Keratinocyte (primary cell): ENCODE results near the gene DNAJB6. TPM values are rescaled to one million over a fixed set of nuclear protein-coding genes. Genes with fewer than 3 reads are reported as not detected.

Experiments
- DNase-seq: peaks from one replicate; pipeline ENCODE4 v3.0.0-alpha.2; 2011; ENCODE audit warnings: low read depth, missing footprints, low spot score
- FAIRE-seq: peaks from 2 replicates; lab custom pipeline; 2011; peaks lifted over from hg19 to GRCh38; lab: Jason Lieb, UNC
- H2AFZ ChIP-seq: 2 replicates; pipeline ENCODE4 v1.6.0; 2012; ENCODE audit warnings: low read length, control low read depth, inconsistent platforms; ENCODE audit not compliant: control insufficient read depth
- H3K27ac ChIP-seq: 2 replicates; pipeline ENCODE4 v1.5.1; 2011; ENCODE audit warnings: low read length; ENCODE audit not compliant: control insufficient read depth, insufficient read depth
- H3K27me3 ChIP-seq: 3 replicates; pipeline ENCODE4 v1.6.0; 2011; ENCODE audit warnings: low read length; ENCODE audit not compliant: control insufficient read depth, insufficient read depth; ENCODE audit errors: extremely low read depth
- H3K36me3 ChIP-seq, 2 experiments: 2 replicates in 1 of 2; 3 replicates in 1 of 2; pipeline ENCODE4 v1.5.1; 2011; ENCODE audit warnings: low read length in 2 of 2, mild to moderate bottlenecking in 1 of 2; ENCODE audit not compliant: control insufficient read depth in 2 of 2, insufficient read depth in 2 of 2; ENCODE audit errors: extremely low read depth in 1 of 2
- H3K4me1 ChIP-seq: 3 replicates; pipeline ENCODE4 v1.5.1; 2011; ENCODE audit warnings: low read length; ENCODE audit not compliant: control insufficient read depth, insufficient read depth; ENCODE audit errors: extremely low read depth
- H3K4me2 ChIP-seq: 3 replicates; pipeline ENCODE4 v1.6.0; 2011; ENCODE audit warnings: low read depth, low read length; ENCODE audit not compliant: control insufficient read depth, insufficient read depth; ENCODE audit errors: extremely low read depth
- H3K4me3 ChIP-seq, 3 experiments: fragments of 200-600 bp in 1 of 3; sonication (generic) in 1 of 3; 2 replicates in 2 of 3; 3 replicates in 1 of 3; pipeline ENCODE4 v1.5.1; 2011 to 2016; ENCODE audit warnings: low read length in 3 of 3, mild to moderate bottlenecking in 3 of 3, control low read depth in 2 of 3, inconsistent platforms in 1 of 3, low read depth in 1 of 3, mixed read lengths in 1 of 3, mixed run types in 1 of 3, moderate library complexity in 1 of 3; ENCODE audit not compliant: control insufficient read depth in 2 of 3, insufficient read depth in 2 of 3; ENCODE audit errors: extremely low read depth in 1 of 3
- H3K79me2 ChIP-seq: 2 replicates; pipeline ENCODE4 v1.6.0; 2012; ENCODE audit warnings: low read length; ENCODE audit not compliant: control insufficient read depth, insufficient read depth
- H3K9ac ChIP-seq: 3 replicates; pipeline ENCODE4 v1.6.0; 2011; ENCODE audit warnings: low read length; ENCODE audit not compliant: control insufficient read depth, insufficient read depth; ENCODE audit errors: extremely low read depth
- H3K9me1 ChIP-seq: 3 replicates; pipeline ENCODE4 v1.6.0; 2011; ENCODE audit warnings: low read length; ENCODE audit not compliant: control insufficient read depth, insufficient read depth; ENCODE audit errors: extremely low read depth
- H3K9me3 ChIP-seq: 2 replicates; pipeline ENCODE4 v1.5.1; 2012; ENCODE audit warnings: low read depth, low read length; ENCODE audit not compliant: control insufficient read depth
- H4K20me1 ChIP-seq: 3 replicates; pipeline ENCODE4 v1.6.0; 2011; ENCODE audit warnings: low read length; ENCODE audit not compliant: control insufficient read depth, insufficient read depth; ENCODE audit errors: extremely low read depth
- EZH2 ChIP-seq: IDR thresholded peaks from one replicate; pipeline ENCODE4 v1.6.1; 2012; ENCODE audit warnings: inconsistent platforms, mild to moderate bottlenecking, low read length, moderate library complexity
- dilution Hi-C: fragments of 300-500 bp; cut with MboI; formaldehyde crosslinking; loops from one replicate; pipeline ENCODE4 v1.7.0; 2020; ENCODE audit warnings: low sequenced_read_pairs; ENCODE audit not compliant: extremely low pct_ligation_motif_present
- polyA plus RNA-seq, 5 experiments: library from polyadenylated mRNA; depleted of rRNA in 3 of 5; stranded (reverse) in 3 of 5; stranded (forward) in 1 of 5; unstranded in 1 of 5; fragments of >200 nt; gene quantifications; 1 replicate in 1 of 5; 2 replicates in 3 of 5; 3 replicates in 1 of 5; pipeline versions ENCODE4 v1.2.1 to v1.2.3, GENCODE V29; 2011 to 2012; ENCODE audit warnings: missing spikeins in 2 of 5, low read depth in 1 of 5, low replicate concordance in 1 of 5
- TF ChIP-seq, protein P1 (sequence below), 3 experiments: IDR thresholded peaks in 1 of 3; conservative IDR thresholded peaks in 1 of 3; optimal IDR thresholded peaks in 1 of 3; 2 replicates in 2 of 3; 3 replicates in 1 of 3; pipeline versions ENCODE3 to v1.5.1; 2011; ENCODE audit warnings: low read length in 3 of 3, mild to moderate bottlenecking in 3 of 3, moderate library complexity in 2 of 3, control low read depth in 1 of 3, inconsistent platforms in 1 of 3; ENCODE audit not compliant: insufficient read depth in 2 of 3; ENCODE audit errors: extremely low read depth in 1 of 3

Gene DNAJB6
- polyA plus RNA-seq, 1 donor (not counting 4 experiments of a cell fraction or from before 2014, with no cell fraction given) = 152 TPM

GRCh38 chr7:157395206-157395605, 58.4 kb downstream of the DNAJB6 start:
- no peaks in the 10 kb centered on the region for H3K9me1 ChIP-seq
- H3K27ac ChIP-seq = no peak overlapping the region
- H3K9me3 ChIP-seq = no peaks in the 10 kb centered on the region
- FAIRE-seq (no peak), DNase-seq (no peak)
- H3K4me3 ChIP-seq = no peak overlapping the region
- TF ChIP-seq, protein P1, sequence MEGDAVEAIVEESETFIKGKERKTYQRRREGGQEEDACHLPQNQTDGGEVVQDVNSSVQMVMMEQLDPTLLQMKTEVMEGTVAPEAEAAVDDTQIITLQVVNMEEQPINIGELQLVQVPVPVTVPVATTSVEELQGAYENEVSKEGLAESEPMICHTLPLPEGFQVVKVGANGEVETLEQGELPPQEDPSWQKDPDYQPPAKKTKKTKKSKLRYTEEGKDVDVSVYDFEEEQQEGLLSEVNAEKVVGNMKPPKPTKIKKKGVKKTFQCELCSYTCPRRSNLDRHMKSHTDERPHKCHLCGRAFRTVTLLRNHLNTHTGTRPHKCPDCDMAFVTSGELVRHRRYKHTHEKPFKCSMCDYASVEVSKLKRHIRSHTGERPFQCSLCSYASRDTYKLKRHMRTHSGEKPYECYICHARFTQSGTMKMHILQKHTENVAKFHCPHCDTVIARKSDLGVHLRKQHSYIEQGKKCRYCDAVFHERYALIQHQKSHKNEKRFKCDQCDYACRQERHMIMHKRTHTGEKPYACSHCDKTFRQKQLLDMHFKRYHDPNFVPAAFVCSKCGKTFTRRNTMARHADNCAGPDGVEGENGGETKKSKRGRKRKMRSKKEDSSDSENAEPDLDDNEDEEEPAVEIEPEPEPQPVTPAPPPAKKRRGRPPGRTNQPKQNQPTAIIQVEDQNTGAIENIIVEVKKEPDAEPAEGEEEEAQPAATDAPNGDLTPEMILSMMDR (optimal IDR thresholded peaks at IDR 0.05 in 1 of 3, IDR thresholded peaks at IDR 0.05 in 1 of 3, conservative IDR thresholded peaks at IDR 0.05 in 1 of 3; ENCODE audit: extremely low read depth in 1 of 3, insufficient read depth in 2 of 3, low read length in 3 of 3) = no peak
- no peak for TF ChIP-seq EZH2
- H3K36me3 ChIP-seq = peaks cover 32 to 35% of the 10 kb centered on the region in 2 experiments
- peaks cover 13% of the 10 kb centered on the region for H4K20me1 ChIP-seq
- H3K4me2 ChIP-seq = no peak overlapping the region
- dilution Hi-C loops = no loop called here
- H3K9ac ChIP-seq = no peak overlapping the region
- peaks cover 72% of the 10 kb centered on the region for H3K79me2 ChIP-seq
- H3K4me1 ChIP-seq = no peaks in the 10 kb centered on the region
- no peak overlapping the region for H2AFZ ChIP-seq
- H3K27me3 ChIP-seq = no peaks in the 10 kb centered on the region

DNA sequence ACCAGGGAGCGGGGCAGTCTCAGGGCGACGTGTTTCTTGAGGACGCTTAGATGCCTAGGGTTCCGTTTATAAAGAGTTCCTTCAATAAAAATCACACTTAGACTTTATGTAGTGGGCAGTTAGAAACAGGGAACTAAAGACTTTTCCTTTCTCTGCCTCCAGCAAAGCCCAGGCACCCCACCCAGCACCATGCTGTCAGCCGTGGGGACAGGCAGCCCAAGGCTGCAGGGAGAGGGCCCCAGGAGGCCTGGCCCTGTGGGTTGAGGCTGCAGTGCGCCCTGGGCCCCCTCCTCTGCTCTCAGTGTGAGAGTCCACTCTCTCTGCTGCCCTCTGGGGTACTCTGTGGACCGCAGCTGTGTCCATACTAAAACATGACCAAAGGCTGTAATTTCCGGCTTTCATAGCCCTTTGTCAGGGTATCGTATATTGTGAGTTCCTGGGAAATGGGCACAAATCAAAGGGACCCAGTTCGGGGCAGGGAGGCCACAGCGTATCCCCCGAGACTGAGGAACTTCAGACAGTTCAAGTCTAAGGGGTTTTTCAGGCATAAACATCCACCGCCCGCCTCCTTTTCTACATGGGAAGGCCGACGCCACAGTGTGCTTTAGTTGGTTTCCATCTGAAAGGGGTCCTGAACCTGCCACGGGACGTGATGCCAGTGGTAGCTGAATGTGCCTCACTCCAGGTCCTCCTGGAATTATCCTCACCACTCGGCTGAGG, 59.7 kb downstream of the DNAJB6 start:
- no peak overlapping the region for H3K27ac ChIP-seq
- no peak overlapping the region for H3K4me3 ChIP-seq
- H2AFZ ChIP-seq = no peak overlapping the region
- H3K9me1 ChIP-seq = no peaks in the 10 kb centered on the region
- no peak for FAIRE-seq
- no peaks in the 10 kb centered on the region for H3K9me3 ChIP-seq
- peaks cover 13% of the 10 kb centered on the region for H4K20me1 ChIP-seq
- dilution Hi-C loops = no loop called here
- H3K27me3 ChIP-seq = no peaks in the 10 kb centered on the region
- H3K79me2 ChIP-seq = peaks cover 66% of the 10 kb centered on the region
- no peak overlapping the region for H3K4me2 ChIP-seq
- H3K9ac ChIP-seq = no peak overlapping the region
- TF ChIP-seq, protein P1 (optimal IDR thresholded peaks at IDR 0.05 in 1 of 3, IDR thresholded peaks at IDR 0.05 in 1 of 3, conservative IDR thresholded peaks at IDR 0.05 in 1 of 3; ENCODE audit: extremely low read depth in 1 of 3, insufficient read depth in 2 of 3, low read length in 3 of 3) = no peak
- no peak for TF ChIP-seq EZH2
- no peaks in the 10 kb centered on the region for H3K4me1 ChIP-seq
- DNase-seq = no peak
- H3K36me3 ChIP-seq = peaks cover 22 to 23% of the 10 kb centered on the region in 2 experiments
